Common myeloid progenitor, CD34-positive (primary cell): ENCODE results near the gene POMGNT2.

Source experiments
- CTCF ChIA-PET: fragments of 350-600 bp; sonication (Branson Sonifier 250); formaldehyde crosslinking; loops from one replicate; lab custom pipeline; 2021; ENCODE audit warnings: antibody characterized with exemption; lab: Charles Lee
- POLR2A ChIA-PET: fragments of 350-600 bp; sonication (Branson Sonifier 250); formaldehyde crosslinking; loops from one replicate; lab custom pipeline; 2021; ENCODE audit warnings: antibody characterized with exemption; lab: Charles Lee
- DNase-seq, 3 donors: peaks; one replicate each; pipeline versions ENCODE4 v3.0.0 to v3.0.0-alpha.2; 2013
- H3K27ac ChIP-seq, 2 experiments: 1 replicate in 1 of 2; 2 replicates in 1 of 2; pipeline ENCODE4 v1.7.0; 2013; ENCODE audit warnings: inconsistent platforms in 2 of 2, low read length in 2 of 2, mild to moderate bottlenecking in 2 of 2, low read depth in 1 of 2, moderate library complexity in 1 of 2; ENCODE audit not compliant: severe bottlenecking in 2 of 2, insufficient read depth in 1 of 2, poor library complexity in 1 of 2
- H3K27me3 ChIP-seq, 5 experiments: replicated peaks in 2 of 5; 1 replicate in 3 of 5; 2 replicates in 2 of 5; pipeline versions ENCODE4 v1.6.1 to v1.7.0; 2013; ENCODE audit warnings: low read length in 4 of 5, mild to moderate bottlenecking in 2 of 5, moderate library complexity in 2 of 5, inconsistent platforms in 1 of 5; ENCODE audit not compliant: insufficient read depth in 5 of 5, control insufficient read depth in 4 of 5
- H3K36me3 ChIP-seq, 4 experiments: 1 replicate in 2 of 4; 2 replicates in 2 of 4; pipeline versions ENCODE4 v1.6.1 to v1.7.0; 2013; ENCODE audit warnings: low read length in 3 of 4, control low read depth in 1 of 4, mild to moderate bottlenecking in 1 of 4; ENCODE audit not compliant: control insufficient read depth in 4 of 4, insufficient read depth in 4 of 4
- H3K4me1 ChIP-seq, 4 experiments: 1 replicate in 3 of 4; 2 replicates in 1 of 4; pipeline versions ENCODE4 v1.6.1 to v1.7.1; 2013; ENCODE audit warnings: low read length in 3 of 4, mild to moderate bottlenecking in 3 of 4, control low read depth in 1 of 4, inconsistent platforms in 1 of 4, moderate library complexity in 1 of 4; ENCODE audit not compliant: control insufficient read depth in 4 of 4, insufficient read depth in 4 of 4; ENCODE audit errors: control extremely low read depth in 1 of 4
- H3K4me3 ChIP-seq, 7 experiments: 1 replicate in 4 of 7; 2 replicates in 3 of 7; pipeline versions ENCODE4 v1.5.1 to v1.7.0; 2013; ENCODE audit warnings: mild to moderate bottlenecking in 7 of 7, low read length in 6 of 7, moderate library complexity in 6 of 7, inconsistent platforms in 2 of 7, low read depth in 2 of 7, control low read depth in 1 of 7; ENCODE audit not compliant: insufficient read depth in 4 of 7, control insufficient read depth in 1 of 7; ENCODE audit errors: extremely low read depth in 1 of 7
- H3K9me3 ChIP-seq, 5 experiments: 1 replicate in 4 of 5; 2 replicates in 1 of 5; pipeline versions ENCODE4 v1.6.1 to v1.7.1; 2013; ENCODE audit warnings: low read length in 4 of 5, mild to moderate bottlenecking in 2 of 5, inconsistent platforms in 1 of 5, low read depth in 1 of 5, moderate library complexity in 1 of 5; ENCODE audit not compliant: control insufficient read depth in 4 of 5, insufficient read depth in 2 of 5; ENCODE audit errors: control extremely low read depth in 1 of 5
- WGBS: methylation state at CpG from one replicate; pipeline ENCODE4 v1.1.5; 2013; ENCODE audit not compliant: insufficient coverage; 5-methylcytosine and 5-hydroxymethylcytosine counted together

Gene POMGNT2

DNA sequence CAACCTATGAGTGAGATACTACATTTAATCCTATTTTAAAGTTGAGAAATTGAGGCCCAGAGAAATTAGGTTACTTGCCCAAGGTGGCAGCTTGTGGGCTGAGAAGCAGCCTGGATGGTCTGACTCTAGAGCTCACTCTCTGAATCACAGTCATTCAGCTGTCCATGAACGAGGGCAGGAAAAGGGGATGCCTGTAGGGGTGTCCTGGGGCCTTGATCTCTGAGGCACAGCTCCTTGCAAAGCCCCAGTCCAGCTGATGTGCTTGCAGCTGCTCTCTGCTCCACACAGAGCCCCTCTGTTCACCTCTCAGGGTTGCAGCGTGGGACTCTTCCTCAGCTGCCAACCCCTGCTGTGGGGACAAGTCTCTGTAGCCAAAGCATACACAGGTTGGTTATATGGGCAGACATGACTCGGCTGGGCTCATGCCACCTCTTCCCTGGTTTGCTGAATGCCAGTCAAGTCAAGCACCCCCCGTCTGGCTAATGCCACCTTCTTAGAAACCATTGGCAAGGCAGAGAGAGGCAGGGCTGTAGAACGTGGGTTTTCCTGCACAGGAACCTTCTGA lies 70.0 kb downstream of the POMGNT2 start:
- H3K36me3 ChIP-seq: no peaks in the 10 kb centered on the region
- H3K9me3 ChIP-seq: no peaks in the 10 kb centered on the region
- no peak overlapping the region for H3K27ac ChIP-seq
- POLR2A ChIA-PET: no interaction called here
- WGBS: 98% methylated on average over 4 of the region's 5 CpGs
- no peak for DNase-seq
- CTCF ChIA-PET: no interaction called here
- H3K27me3 ChIP-seq: no peaks in the 10 kb centered on the region
- H3K4me1 ChIP-seq: no peaks in the 10 kb centered on the region
- no peak overlapping the region for H3K4me3 ChIP-seq

DNA sequence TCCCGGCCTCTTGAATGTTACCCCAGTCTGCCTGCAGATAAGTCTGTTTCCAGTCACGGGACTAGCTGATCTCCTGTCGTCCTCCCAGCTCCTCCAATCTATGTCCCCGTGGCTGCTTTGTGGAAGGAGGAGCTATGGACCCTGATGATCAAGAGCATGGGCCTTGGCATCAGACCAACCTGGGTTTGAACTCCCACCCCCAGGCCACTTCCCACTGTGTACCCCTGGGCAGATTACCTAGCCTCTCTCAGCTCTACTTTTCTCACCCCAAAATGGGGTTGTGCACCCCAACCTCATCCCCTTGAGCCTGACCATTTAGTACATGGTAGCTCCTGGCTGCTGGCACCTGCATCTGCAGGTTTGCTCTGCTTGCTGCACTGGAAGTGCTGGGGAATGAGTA lies 71.0 kb downstream of the POMGNT2 start:
- ChIA-PET CTCF (no interaction called here), POLR2A (no interaction called here)
- no peak for DNase-seq
- Histone ChIP-seq H3K9me3 (no peaks in the 10 kb centered on the region), H3K27ac (no peak overlapping the region), H3K27me3 (no peaks in the 10 kb centered on the region), H3K36me3 (no peaks in the 10 kb centered on the region), H3K4me1 (no peaks in the 10 kb centered on the region), H3K4me3 (no peak overlapping the region)
- 96% methylated on average over 4 of the region's 4 CpGs for WGBS

DNA sequence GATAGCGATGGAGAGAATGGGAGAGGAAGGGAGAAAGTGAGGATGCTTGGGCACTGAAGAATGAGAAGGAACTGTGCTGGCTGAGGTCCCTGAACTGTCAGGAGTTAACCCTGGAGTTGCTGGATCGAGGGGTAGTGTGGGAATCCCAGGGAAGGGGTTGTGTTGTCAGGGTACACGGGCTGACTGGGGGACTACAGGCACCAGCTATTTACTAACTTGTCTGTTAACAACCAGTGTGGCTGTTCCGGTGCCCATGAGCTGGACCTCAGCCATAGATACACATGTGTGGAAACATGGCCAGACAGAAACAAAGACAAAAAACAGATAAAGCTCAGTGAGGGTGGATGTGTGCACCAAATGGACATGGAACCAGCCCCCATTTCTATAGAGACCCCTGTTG lies 71.7 kb downstream of the POMGNT2 start:
- WGBS: 100% methylated on average over 2 of the region's 4 CpGs
- Histone ChIP-seq H3K27ac (no peak overlapping the region), H3K4me3 (no peak overlapping the region), H3K4me1 (no peaks in the 10 kb centered on the region), H3K9me3 (no peaks in the 10 kb centered on the region), H3K36me3 (no peaks in the 10 kb centered on the region), H3K27me3 (no peaks in the 10 kb centered on the region)
- no peak for DNase-seq
- POLR2A ChIA-PET: no interaction called here
- CTCF ChIA-PET: no interaction called here

DNA sequence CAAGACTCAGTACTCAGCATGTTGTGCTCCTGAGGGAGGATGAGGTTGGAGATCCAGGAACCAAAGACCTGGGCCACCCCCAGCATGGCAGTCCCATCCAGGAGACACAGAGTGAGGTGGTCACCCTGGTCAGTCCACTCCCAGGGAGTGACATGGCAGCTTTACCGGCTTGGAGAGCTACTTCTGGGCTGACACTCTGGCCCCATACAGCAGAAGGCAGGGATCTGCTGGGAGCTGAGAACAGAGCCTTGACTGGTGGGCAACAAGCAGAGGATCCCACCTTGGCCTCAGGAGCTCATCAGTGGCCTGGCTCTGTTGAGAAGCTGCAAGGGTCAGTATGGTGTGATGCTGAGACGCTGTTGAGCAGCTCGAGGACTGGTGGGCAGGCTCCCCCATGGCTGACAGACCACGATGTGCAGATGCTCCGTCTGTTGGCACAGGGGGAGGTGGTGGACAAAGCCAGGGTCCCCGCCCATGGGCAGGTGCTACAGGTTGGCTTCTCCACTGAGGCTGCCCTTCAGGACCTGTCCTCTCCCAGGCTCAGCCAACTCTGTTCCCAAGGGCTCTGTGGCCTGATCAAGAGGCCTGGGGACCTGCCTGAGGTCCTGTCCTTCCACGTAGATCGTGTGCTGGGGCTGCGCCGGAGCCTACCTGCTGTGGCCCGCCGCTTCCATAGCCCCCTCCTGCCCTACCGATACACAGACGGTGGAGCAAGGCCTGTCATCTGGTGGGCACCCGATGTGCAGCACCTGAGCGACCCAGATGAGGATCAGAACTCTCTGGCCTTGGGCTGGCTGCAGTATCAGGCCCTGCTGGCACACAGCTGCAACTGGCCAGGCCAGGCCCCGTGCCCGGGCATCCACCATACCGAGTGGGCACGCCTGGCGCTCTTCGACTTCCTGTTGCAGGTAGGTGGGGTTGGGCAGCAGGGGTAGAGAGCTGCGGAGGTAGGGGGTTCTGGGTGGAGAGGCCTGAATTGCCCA lies 72.9 kb downstream of the POMGNT2 start:
- POLR2A ChIA-PET: no interaction called here
- Histone ChIP-seq H3K4me3 (no peak overlapping the region), H3K36me3 (no peaks in the 10 kb centered on the region), H3K27ac (no peak overlapping the region), H3K4me1 (no peaks in the 10 kb centered on the region), H3K9me3 (no peaks in the 10 kb centered on the region), H3K27me3 (no peaks in the 10 kb centered on the region)
- WGBS: 100% methylated on average over 21 of the region's 23 CpGs
- DNase-seq: no peak
- CTCF ChIA-PET: no interaction called here

DNA sequence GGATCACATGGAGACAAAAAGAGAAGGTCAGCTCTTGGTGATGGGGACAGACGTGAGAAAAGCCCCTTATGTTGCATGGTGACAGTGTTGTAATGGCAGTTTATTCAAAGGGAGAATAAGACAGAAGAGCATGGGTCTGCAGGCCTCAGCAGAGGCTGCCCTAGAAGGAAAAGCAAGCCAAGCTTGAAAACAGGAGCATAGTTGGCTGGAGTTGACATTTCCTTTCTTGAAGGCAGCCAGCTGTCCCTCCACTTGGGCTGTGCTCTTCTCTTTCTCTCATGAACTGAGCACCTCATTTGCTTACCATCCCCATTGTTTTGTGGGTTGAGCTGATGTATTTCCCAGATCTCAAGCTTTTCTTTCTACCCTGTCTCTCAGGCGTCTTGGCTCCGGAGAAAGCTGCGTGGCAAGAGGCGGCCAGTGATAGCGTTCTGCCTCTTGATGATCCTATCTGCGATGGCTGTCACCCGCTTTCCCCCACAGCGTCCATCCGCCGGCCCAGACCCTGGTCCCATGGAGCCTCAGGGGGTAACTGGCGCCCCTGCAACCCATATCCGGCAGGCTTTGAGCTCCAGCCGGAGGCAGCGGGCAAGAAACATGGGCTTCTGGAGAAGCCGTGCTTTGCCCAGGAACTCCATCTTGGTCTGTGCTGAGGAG lies 73.9 kb downstream of the POMGNT2 start:
- Histone ChIP-seq H3K27me3 (no peaks in the 10 kb centered on the region), H3K36me3 (no peaks in the 10 kb centered on the region), H3K4me3 (no peak overlapping the region), H3K4me1 (no peaks in the 10 kb centered on the region), H3K9me3 (no peaks in the 10 kb centered on the region), H3K27ac (no peak overlapping the region)
- POLR2A ChIA-PET: no interaction called here
- CTCF ChIA-PET: no interaction called here
- no peak for DNase-seq
- 97% methylated on average over 16 of the region's 16 CpGs for WGBS

DNA sequence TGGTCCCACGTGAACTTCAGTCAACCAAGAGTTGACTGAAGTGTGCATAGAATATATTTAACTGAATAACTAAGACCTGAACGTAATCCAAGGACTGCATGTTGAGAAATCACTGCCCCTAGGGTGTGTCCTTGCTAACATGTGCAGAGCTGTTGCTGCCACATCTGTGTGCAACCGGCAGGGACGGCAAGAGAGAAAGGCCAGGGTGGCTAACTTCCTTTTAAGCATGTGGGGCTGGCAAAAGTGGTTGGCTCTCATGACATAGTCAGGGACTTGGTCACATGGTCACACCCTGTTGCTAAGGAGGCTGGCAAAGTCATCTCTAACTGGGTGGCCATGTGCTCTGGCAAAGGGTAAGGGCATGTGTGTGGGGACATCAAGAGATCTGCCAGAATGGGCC lies 74.4 kb downstream of the POMGNT2 start:
- WGBS: 85% methylated on average over 4 of the region's 4 CpGs
- ChIA-PET CTCF (no interaction called here), POLR2A (no interaction called here)
- Histone ChIP-seq H3K4me3 (no peak overlapping the region), H3K27ac (no peak overlapping the region), H3K4me1 (no peaks in the 10 kb centered on the region), H3K36me3 (no peaks in the 10 kb centered on the region), H3K9me3 (no peaks in the 10 kb centered on the region), H3K27me3 (no peaks in the 10 kb centered on the region)
- DNase-seq: no peak
